OCI-LY3 (cell line): Measurements from ENCODE around the gene GGCX.

ENCODE experiments used
- EZH2phosphoT487 ChIP-seq: fragments of 200-600 bp; shearing (Covaris generic); IDR thresholded peaks from 2 replicates; pipeline ENCODE4 v1.6.1; 2018; ENCODE audit warnings: antibody characterized with exemption, mixed run types, low read depth
- TF ChIP-seq, protein P1 (sequence below): fragments of 200-600, 300-600 bp; sonication (generic); IDR thresholded peaks from 2 replicates; pipeline ENCODE4 v1.5.1; 2014; ENCODE audit warnings: antibody characterized with exemption, low read length, low read depth

DNA sequence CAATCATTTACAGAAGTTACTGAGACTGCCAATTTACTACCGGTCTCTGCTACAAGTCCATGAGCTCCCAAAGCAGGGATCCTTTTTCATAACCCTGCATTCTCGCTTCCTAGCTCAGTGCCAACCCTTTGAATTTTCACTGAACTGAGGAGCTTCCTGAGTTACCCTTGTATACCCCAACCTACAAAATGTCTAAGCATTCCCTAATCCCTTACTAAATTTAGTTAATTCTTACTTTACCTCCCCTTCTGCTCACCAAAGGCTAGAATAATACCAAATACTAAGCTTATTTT lies 12.7 kb downstream of the GGCX start:
- TF ChIP-seq, protein P1, sequence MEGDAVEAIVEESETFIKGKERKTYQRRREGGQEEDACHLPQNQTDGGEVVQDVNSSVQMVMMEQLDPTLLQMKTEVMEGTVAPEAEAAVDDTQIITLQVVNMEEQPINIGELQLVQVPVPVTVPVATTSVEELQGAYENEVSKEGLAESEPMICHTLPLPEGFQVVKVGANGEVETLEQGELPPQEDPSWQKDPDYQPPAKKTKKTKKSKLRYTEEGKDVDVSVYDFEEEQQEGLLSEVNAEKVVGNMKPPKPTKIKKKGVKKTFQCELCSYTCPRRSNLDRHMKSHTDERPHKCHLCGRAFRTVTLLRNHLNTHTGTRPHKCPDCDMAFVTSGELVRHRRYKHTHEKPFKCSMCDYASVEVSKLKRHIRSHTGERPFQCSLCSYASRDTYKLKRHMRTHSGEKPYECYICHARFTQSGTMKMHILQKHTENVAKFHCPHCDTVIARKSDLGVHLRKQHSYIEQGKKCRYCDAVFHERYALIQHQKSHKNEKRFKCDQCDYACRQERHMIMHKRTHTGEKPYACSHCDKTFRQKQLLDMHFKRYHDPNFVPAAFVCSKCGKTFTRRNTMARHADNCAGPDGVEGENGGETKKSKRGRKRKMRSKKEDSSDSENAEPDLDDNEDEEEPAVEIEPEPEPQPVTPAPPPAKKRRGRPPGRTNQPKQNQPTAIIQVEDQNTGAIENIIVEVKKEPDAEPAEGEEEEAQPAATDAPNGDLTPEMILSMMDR: no peak
- no peak for TF ChIP-seq EZH2phosphoT487
